NB4 (cell line): Measurements from ENCODE around the gene KLF11.

Experiments used
- CTCF ChIP-seq: IDR thresholded peaks from one replicate; pipeline ENCODE4 v1.5.1; 2012; ENCODE audit warnings: low read depth, low read length
- MAX ChIP-seq: IDR thresholded peaks from 2 replicates; pipeline ENCODE4 v1.6.1; 2011; ENCODE audit warnings: low read depth, low read length
- MYC ChIP-seq: IDR thresholded peaks from 2 replicates; pipeline ENCODE4 v1.6.1; 2011; ENCODE audit warnings: low read depth, low read length
- POLR2A ChIP-seq: IDR thresholded peaks from 2 replicates; pipeline ENCODE4 v1.6.1; 2011; ENCODE audit warnings: mild to moderate bottlenecking; ENCODE audit not compliant: insufficient read length; ENCODE audit errors: extremely low read depth

GRCh38 chr2:10016802-10017258 is 26.5 kb upstream of the KLF11 start:
- TF ChIP-seq CTCF (no peak), POLR2A (no peak), MYC (no peak), MAX (no peak)
